DLD1 (cell line): Measurements from ENCODE around the gene DNAH17.

Source experiments
- in situ Hi-C: cut with HindIII; loops from 2 replicates; pipeline ENCODE4 v1.10.0; 2017; ENCODE audit warnings: low sequenced_read_pairs

The DNAH17 gene

GRCh38 chr17:78486228-78486802 is 90.9 kb downstream of the DNAH17 start:
- in situ Hi-C loops = loop anchor here (10.0 kb wide), 1 partner anchor 118 kb away; no protein-coding TSS in a partner anchor

GRCh38 chr17:78485290-78486168 is 91.7 kb downstream of the DNAH17 start:
- in situ Hi-C loops = loop anchor here (10.0 kb wide), 1 partner anchor 119 kb away; no protein-coding TSS in a partner anchor

GRCh38 chr17:78484271-78485246 is 92.6 kb downstream of the DNAH17 start:
- in situ Hi-C loops = loop anchor here (5.0 to 10.0 kb wide), 2 partner anchors 120 to 223 kb away; no protein-coding TSS in a partner anchor

- in situ Hi-C loops = no loop called here
Observed at GRCh38 chr17:78479369-78479768, 97.8 kb downstream of the DNAH17 start.

- in situ Hi-C loops = no loop called here
Observed at GRCh38 chr17:78478757-78479297, 98.4 kb downstream of the DNAH17 start.

- in situ Hi-C loops = no loop called here
Observed at GRCh38 chr17:78477913-78478756, 99.1 kb downstream of the DNAH17 start.

GRCh38 chr17:78476973-78477372 is 100.2 kb downstream of the DNAH17 start:
- in situ Hi-C loops = no loop called here

GRCh38 chr17:78476149-78476548 is 101.0 kb downstream of the DNAH17 start:
- in situ Hi-C loops = no loop called here

GRCh38 chr17:78475211-78475610 is 102.0 kb downstream of the DNAH17 start:
- in situ Hi-C loops = no loop called here

GRCh38 chr17:78474614-78475146 is 102.5 kb downstream of the DNAH17 start:
- in situ Hi-C loops = no loop called here

- in situ Hi-C loops = no loop called here
Observed at GRCh38 chr17:78473951-78474613, 103.1 kb downstream of the DNAH17 start.

- in situ Hi-C loops = no loop called here
Observed at GRCh38 chr17:78472035-78472905, 104.9 kb downstream of the DNAH17 start.

GRCh38 chr17:78471635-78472034 is 105.6 kb downstream of the DNAH17 start:
- in situ Hi-C loops = no loop called here

- in situ Hi-C loops = no loop called here
Observed at GRCh38 chr17:78469443-78469842, 107.8 kb downstream of the DNAH17 start.

- in situ Hi-C loops = no loop called here
Observed at GRCh38 chr17:78468366-78468765, 108.8 kb downstream of the DNAH17 start.

GRCh38 chr17:78466786-78467715 is 110.1 kb downstream of the DNAH17 start:
- in situ Hi-C loops = no loop called here
